K562 (cell line): ENCODE data around the gene RALGAPB. TPM values are rescaled to one million over a fixed set of nuclear protein-coding genes. Genes with fewer than 3 reads are reported as not detected.

Source experiments
- ARID1B ChIP-seq: fragments of 450-650 bp; IDR thresholded peaks from 2 replicates; pipeline ENCODE4 v1.6.1; 2016; ENCODE audit warnings: antibody characterized with exemption, mild to moderate bottlenecking, inconsistent platforms
- CBFA2T2 ChIP-seq: fragments of 450-650 bp; conservative IDR thresholded peaks from 2 replicates; pipeline ENCODE4 v1.6.1; 2017; ENCODE audit warnings: mild to moderate bottlenecking
- E2F1 ChIP-seq: sonication (generic); formaldehyde crosslinking; IDR thresholded peaks from 2 replicates; pipeline ENCODE4 v1.8.1; 2023; ENCODE audit warnings: mild to moderate bottlenecking, missing genetic modification reagents, moderate library complexity
- FUS ChIP-seq: fragments of 200-400 bp; formaldehyde crosslinking; optimal IDR thresholded peaks from 2 replicates; pipeline ENCODE3; 2017; ENCODE audit warnings: low read depth, low read length
- GATAD2A ChIP-seq: fragments of 450-650 bp; IDR thresholded peaks from 2 replicates; pipeline ENCODE4 v1.6.1; 2017
- HMGN3 ChIP-seq: IDR thresholded peaks from 2 replicates; pipeline ENCODE4 v1.6.1; 2011; ENCODE audit warnings: borderline replicate concordance, low read depth, mild to moderate bottlenecking, mixed read lengths, low read length; ENCODE audit not compliant: insufficient read length; ENCODE audit errors: extremely low read depth
- JUND ChIP-seq, 2 experiments: IDR thresholded peaks; 2 replicates in 1 of 2; 3 replicates in 1 of 2; pipeline ENCODE4 v1.6.1; 2011; ENCODE audit warnings: borderline replicate concordance in 2 of 2, low read depth in 2 of 2, low read length in 2 of 2, improper control_type of control experiment in 1 of 2, missing biosample characterization in 1 of 2, missing genetic modification characterization in 1 of 2, missing genetic modification reagents in 1 of 2
- KHSRP ChIP-seq: fragments of 450-650 bp; IDR thresholded peaks from 2 replicates; pipeline ENCODE4 v1.6.1; 2017
- MAFF ChIP-seq: IDR thresholded peaks from 2 replicates; pipeline ENCODE4 v1.6.1; 2012; ENCODE audit warnings: low read length, improper control_type of control experiment
- NFIX ChIP-seq: fragments of 250-450 bp; sonication (Bioruptor Pico); IDR thresholded peaks from 2 replicates; pipeline ENCODE4 v1.4.0; 2020; ENCODE audit warnings: low read depth, mild to moderate bottlenecking, moderate library complexity
- NONO ChIP-seq, 2 experiments: fragments of 200-400 bp in 1 of 2; fragments of 450-650 bp in 1 of 2; formaldehyde crosslinking in 1 of 2; IDR thresholded peaks; 2 replicates each; pipeline ENCODE4 v1.6.1; 2017; ENCODE audit warnings: low read depth in 2 of 2, mild to moderate bottlenecking in 2 of 2, moderate library complexity in 2 of 2, low read length in 1 of 2
- RFX5 ChIP-seq: IDR thresholded peaks from 2 replicates; pipeline ENCODE4 v1.6.1; 2011; ENCODE audit warnings: low read depth, mild to moderate bottlenecking, improper control_type of control experiment, low read length
- XRCC3 ChIP-seq: fragments of 450-650 bp; IDR thresholded peaks from 2 replicates; pipeline ENCODE4 v1.6.1; 2017; ENCODE audit warnings: mild to moderate bottlenecking, moderate library complexity
- ZNF41 ChIP-seq: fragments of 250-450 bp; sonication (Bioruptor Pico); conservative IDR thresholded peaks from 2 replicates; pipeline ENCODE4 v1.4.0; 2020; ENCODE audit warnings: mild to moderate bottlenecking
- ZNF717 ChIP-seq: fragments of 250-450 bp; sonication (Bioruptor Pico); IDR thresholded peaks from 2 replicates; pipeline ENCODE4 v1.5.0; 2021
- ZZZ3 ChIP-seq: fragments of 450-650 bp; IDR thresholded peaks from 2 replicates; pipeline ENCODE4 v1.6.1; 2016; ENCODE audit warnings: antibody characterized with exemption, mild to moderate bottlenecking, moderate library complexity
- polyA plus RNA-seq, 8 experiments: library from polyadenylated mRNA; depleted of rRNA in 4 of 8; stranded (reverse) in 5 of 8; unstranded in 3 of 8; fragments of >200 nt; fragmentation: Nextera tagmentation in 2 of 8; fragmentation: Illumina TruSeq in 1 of 8; extraction: Ambion mirVana in 2 of 8; extraction: Trizol in 1 of 8; gene quantifications; 2 replicates each; pipeline versions ENCODE4 v1.2.1 to v1.2.3, GENCODE V29; 2011 to 2014; ENCODE audit warnings: inconsistent platforms in 1 of 8, missing spikeins in 1 of 8
- total RNA-seq, 7 experiments: library from RNA; depleted of rRNA in 6 of 7; stranded (reverse); fragments of >200 nt in 6 of 7; fragmentation: Illumina TruSeq in 2 of 7; extraction: Trizol in 2 of 7; gene quantifications; 2 replicates each; pipeline versions ENCODE4 v1.2.1 to v1.2.3, GENCODE V29; 2011 to 2021; ENCODE audit warnings: low replicate concordance in 1 of 7
- TF ChIP-seq, protein P1 (sequence below): fragments of 450-650 bp; IDR thresholded peaks from 2 replicates; pipeline ENCODE4 v1.6.1; 2017; ENCODE audit warnings: antibody characterized with exemption, mild to moderate bottlenecking
- TF ChIP-seq, protein P2 (sequence below): fragments of 250-450 bp; sonication (Bioruptor Pico); IDR thresholded peaks from 2 replicates; pipeline ENCODE4 v1.4.0; 2020; ENCODE audit warnings: mild to moderate bottlenecking, moderate library complexity
- TF ChIP-seq, protein P3 (sequence below): fragments of 200-400 bp; formaldehyde crosslinking; IDR thresholded peaks from 2 replicates; pipeline ENCODE4 v1.6.1; 2017; ENCODE audit warnings: mild to moderate bottlenecking, low read depth, low read length, moderate library complexity

The RALGAPB gene
- total and polyA plus RNA-seq, 9 of the 15 experiments (the other 6 are each of a cell fraction or from before 2014, with no cell fraction given), result 4.3 to 25.6 (median 13.6) TPM

DNA sequence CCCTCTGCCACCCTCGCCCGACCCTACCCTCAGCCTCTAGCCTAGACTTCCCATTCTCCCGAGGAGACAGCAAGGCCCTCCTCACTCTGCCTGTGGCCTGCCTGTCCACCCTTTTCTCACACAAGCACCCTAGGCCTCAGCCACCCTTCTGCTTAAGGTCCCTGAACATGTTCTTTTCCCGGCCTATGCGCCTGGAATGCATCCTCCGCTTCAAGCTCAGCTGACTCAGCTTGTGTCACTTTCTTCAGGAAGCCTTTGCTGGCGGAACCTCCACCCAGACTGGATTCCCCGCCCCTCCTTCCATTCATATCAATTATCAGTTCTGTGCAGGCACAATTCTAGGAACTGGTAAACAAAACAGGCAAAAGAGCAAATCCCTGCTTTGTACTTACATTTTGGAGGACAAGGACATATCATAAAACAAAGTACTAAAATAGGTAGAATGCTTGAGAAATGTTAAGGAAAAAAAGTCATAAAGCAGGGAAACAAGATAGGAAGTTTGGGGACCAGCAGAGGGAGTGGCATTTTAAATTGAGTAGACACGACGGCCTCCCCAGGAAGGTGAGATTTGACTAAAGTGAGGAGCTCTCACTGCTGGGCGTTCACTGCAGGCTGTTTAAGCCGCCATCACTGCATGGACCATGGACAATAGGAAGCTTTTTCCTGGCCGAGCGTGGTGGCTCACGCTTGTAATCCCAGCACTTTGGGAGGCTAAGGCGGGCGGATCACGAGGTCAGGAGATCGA is 19.6 kb upstream of the RALGAPB start (continued):
- TF ChIP-seq MAFF, result peak; percentile 71
- TF ChIP-seq KHSRP, result no peak
- TF ChIP-seq, protein P1, sequence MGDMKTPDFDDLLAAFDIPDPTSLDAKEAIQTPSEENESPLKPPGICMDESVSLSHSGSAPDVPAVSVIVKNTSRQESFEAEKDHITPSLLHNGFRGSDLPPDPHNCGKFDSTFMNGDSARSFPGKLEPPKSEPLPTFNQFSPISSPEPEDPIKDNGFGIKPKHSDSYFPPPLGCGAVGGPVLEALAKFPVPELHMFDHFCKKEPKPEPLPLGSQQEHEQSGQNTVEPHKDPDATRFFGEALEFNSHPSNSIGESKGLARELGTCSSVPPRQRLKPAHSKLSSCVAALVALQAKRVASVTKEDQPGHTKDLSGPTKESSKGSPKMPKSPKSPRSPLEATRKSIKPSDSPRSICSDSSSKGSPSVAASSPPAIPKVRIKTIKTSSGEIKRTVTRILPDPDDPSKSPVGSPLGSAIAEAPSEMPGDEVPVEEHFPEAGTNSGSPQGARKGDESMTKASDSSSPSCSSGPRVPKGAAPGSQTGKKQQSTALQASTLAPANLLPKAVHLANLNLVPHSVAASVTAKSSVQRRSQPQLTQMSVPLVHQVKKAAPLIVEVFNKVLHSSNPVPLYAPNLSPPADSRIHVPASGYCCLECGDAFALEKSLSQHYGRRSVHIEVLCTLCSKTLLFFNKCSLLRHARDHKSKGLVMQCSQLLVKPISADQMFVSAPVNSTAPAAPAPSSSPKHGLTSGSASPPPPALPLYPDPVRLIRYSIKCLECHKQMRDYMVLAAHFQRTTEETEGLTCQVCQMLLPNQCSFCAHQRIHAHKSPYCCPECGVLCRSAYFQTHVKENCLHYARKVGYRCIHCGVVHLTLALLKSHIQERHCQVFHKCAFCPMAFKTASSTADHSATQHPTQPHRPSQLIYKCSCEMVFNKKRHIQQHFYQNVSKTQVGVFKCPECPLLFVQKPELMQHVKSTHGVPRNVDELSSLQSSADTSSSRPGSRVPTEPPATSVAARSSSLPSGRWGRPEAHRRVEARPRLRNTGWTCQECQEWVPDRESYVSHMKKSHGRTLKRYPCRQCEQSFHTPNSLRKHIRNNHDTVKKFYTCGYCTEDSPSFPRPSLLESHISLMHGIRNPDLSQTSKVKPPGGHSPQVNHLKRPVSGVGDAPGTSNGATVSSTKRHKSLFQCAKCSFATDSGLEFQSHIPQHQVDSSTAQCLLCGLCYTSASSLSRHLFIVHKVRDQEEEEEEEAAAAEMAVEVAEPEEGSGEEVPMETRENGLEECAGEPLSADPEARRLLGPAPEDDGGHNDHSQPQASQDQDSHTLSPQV, result peak; percentile 65; the same call in 1 of the 2 replicates
- no peak for TF ChIP-seq ZNF717 (CRISPR knock-in tag)
- TF ChIP-seq JUND (IDR thresholded peaks at IDR 0.05; ENCODE audit: borderline replicate concordance, low read depth, low read length), result peak; percentile 80
- TF ChIP-seq JUND (tag; IDR thresholded peaks at IDR 0.05; ENCODE audit: borderline replicate concordance, low read depth, low read length), result peak; percentile 81; the same call in 2 of the 3 replicates
- TF ChIP-seq HMGN3, result no peak
- TF ChIP-seq ZZZ3, result no peak
- TF ChIP-seq CBFA2T2, result peak; percentile 80
- no peak for TF ChIP-seq NONO (IDR thresholded peaks at IDR 0.05; ENCODE audit: low read depth in 2 of 2, low read length in 1 of 2)
- TF ChIP-seq E2F1 (CRISPR knock-in tag), result no peak
- TF ChIP-seq, protein P2, sequence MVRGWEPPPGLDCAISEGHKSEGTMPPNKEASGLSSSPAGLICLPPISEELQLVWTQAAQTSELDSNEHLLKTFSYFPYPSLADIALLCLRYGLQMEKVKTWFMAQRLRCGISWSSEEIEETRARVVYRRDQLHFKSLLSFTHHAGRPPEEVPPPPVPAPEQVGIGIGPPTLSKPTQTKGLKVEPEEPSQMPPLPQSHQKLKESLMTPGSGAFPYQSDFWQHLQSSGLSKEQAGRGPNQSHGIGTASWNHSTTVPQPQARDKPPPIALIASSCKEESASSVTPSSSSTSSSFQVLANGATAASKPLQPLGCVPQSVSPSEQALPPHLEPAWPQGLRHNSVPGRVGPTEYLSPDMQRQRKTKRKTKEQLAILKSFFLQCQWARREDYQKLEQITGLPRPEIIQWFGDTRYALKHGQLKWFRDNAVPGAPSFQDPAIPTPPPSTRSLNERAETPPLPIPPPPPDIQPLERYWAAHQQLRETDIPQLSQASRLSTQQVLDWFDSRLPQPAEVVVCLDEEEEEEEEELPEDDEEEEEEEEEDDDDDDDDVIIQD (CRISPR knock-in tag), result no peak
- no peak for TF ChIP-seq RFX5
- TF ChIP-seq, protein P3, sequence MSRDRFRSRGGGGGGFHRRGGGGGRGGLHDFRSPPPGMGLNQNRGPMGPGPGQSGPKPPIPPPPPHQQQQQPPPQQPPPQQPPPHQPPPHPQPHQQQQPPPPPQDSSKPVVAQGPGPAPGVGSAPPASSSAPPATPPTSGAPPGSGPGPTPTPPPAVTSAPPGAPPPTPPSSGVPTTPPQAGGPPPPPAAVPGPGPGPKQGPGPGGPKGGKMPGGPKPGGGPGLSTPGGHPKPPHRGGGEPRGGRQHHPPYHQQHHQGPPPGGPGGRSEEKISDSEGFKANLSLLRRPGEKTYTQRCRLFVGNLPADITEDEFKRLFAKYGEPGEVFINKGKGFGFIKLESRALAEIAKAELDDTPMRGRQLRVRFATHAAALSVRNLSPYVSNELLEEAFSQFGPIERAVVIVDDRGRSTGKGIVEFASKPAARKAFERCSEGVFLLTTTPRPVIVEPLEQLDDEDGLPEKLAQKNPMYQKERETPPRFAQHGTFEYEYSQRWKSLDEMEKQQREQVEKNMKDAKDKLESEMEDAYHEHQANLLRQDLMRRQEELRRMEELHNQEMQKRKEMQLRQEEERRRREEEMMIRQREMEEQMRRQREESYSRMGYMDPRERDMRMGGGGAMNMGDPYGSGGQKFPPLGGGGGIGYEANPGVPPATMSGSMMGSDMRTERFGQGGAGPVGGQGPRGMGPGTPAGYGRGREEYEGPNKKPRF, result no peak
- no peak for TF ChIP-seq ZNF41
- peak; percentile 73; the same call in 1 of the 2 replicates for TF ChIP-seq GATAD2A
- peak; percentile 97 for TF ChIP-seq ARID1B
- TF ChIP-seq NFIX (CRISPR knock-in tag), result no peak
- no peak for TF ChIP-seq XRCC3
- no peak for TF ChIP-seq FUS
